Bronchial epithelial cell (primary cell): ENCODE results near the gene PDE6B. TPM values are rescaled to one million over a fixed set of nuclear protein-coding genes. Genes with fewer than 3 reads are reported as not detected.
"Not testable (repeated sequence)": the region's sequence is repeated elsewhere in the genome, so short reads cannot be mapped to it uniquely, and the experiment has no call there.

Source experiments
- DNase-seq: peaks from one replicate; pipeline ENCODE4 v3.0.0-alpha.2; 2010; ENCODE audit warnings: low read depth
- FAIRE-seq: peaks from 2 replicates; lab custom pipeline; 2011; peaks lifted over from hg19 to GRCh38; lab: Jason Lieb, UNC
- H3K27me3 ChIP-seq: 2 replicates; pipeline ENCODE4 v1.5.1; 2011; ENCODE audit warnings: low read length; ENCODE audit not compliant: control insufficient read depth, insufficient read depth
- H3K36me3 ChIP-seq: 2 replicates; pipeline ENCODE4 v1.5.1; 2011; ENCODE audit warnings: low read length; ENCODE audit not compliant: control insufficient read depth, insufficient read depth
- H3K4me3 ChIP-seq: 2 replicates; pipeline ENCODE4 v1.5.1; 2011; ENCODE audit warnings: mild to moderate bottlenecking, low read depth, low read length, control low read depth
- CTCF ChIP-seq: IDR thresholded peaks from 2 replicates; pipeline ENCODE4 v1.5.1; 2011; ENCODE audit warnings: mild to moderate bottlenecking, moderate library complexity, low read length, control low read depth, inconsistent platforms; ENCODE audit not compliant: insufficient read depth, severe bottlenecking
- total RNA-seq: library from RNA; depleted of rRNA; stranded (reverse); fragments of >200 nt; gene quantifications from 2 replicates; pipeline ENCODE4 v1.2.1, GENCODE V29; 2014

The PDE6B gene
- total RNA-seq, 1 donor from 2014 or later: not detected

- DNase-seq: no peak
- Histone ChIP-seq H3K27me3 (no peaks in the 10 kb centered on the region), H3K36me3 (no peaks in the 10 kb centered on the region), H3K4me3 (no peak overlapping the region)
- no peak for TF ChIP-seq CTCF
- no peak for FAIRE-seq
These were observed 37.6 kb upstream of the PDE6B start for GRCh38 chr4:587671-588350.

- Histone ChIP-seq H3K27me3 (no peaks in the 10 kb centered on the region), H3K36me3 (no peaks in the 10 kb centered on the region), H3K4me3 (no peak overlapping the region)
- DNase-seq (no peak), FAIRE-seq (no peak)
- TF ChIP-seq CTCF: no peak
These were observed 37.0 kb upstream of the PDE6B start for GRCh38 chr4:588351-588849.

GRCh38 chr4:589219-589963 is 36.0 kb upstream of the PDE6B start:
- DNase-seq: no peak
- Histone ChIP-seq H3K4me3 (no peak overlapping the region), H3K36me3 (no peaks in the 10 kb centered on the region), H3K27me3 (no peaks in the 10 kb centered on the region)
- FAIRE-seq: no peak
- no peak for TF ChIP-seq CTCF

GRCh38 chr4:590313-590841 is 35.0 kb upstream of the PDE6B start:
- no peaks in the 10 kb centered on the region for H3K27me3 ChIP-seq
- DNase-seq (no peak), FAIRE-seq (no peak)
- no peak overlapping the region for H3K4me3 ChIP-seq
- H3K36me3 ChIP-seq: no peaks in the 10 kb centered on the region
- no peak for TF ChIP-seq CTCF

GRCh38 chr4:592178-592577 is 33.2 kb upstream of the PDE6B start:
- H3K27me3 ChIP-seq, FAIRE-seq, DNase-seq, H3K36me3 ChIP-seq, H3K4me3 ChIP-seq: not testable (repeated sequence)

GRCh38 chr4:592825-593520 is 32.4 kb upstream of the PDE6B start:
- FAIRE-seq (no peak), DNase-seq (no peak)
- H3K4me3 ChIP-seq: no peak overlapping the region
- no peaks in the 10 kb centered on the region for H3K27me3 ChIP-seq
- H3K36me3 ChIP-seq: no peaks in the 10 kb centered on the region
- TF ChIP-seq CTCF: no peak
